Measurements from ENCODE around the gene OCIAD2.
A peak's percentile ranks its signal among the peaks of the same experiment; 100 is the strongest.
"Not testable (repeated sequence)": the region's sequence is repeated elsewhere in the genome, so short reads cannot be mapped to it uniquely, and the experiment has no call there.

OCIAD2 gene, protein sequence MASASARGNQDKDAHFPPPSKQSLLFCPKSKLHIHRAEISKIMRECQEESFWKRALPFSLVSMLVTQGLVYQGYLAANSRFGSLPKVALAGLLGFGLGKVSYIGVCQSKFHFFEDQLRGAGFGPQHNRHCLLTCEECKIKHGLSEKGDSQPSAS

DNA sequence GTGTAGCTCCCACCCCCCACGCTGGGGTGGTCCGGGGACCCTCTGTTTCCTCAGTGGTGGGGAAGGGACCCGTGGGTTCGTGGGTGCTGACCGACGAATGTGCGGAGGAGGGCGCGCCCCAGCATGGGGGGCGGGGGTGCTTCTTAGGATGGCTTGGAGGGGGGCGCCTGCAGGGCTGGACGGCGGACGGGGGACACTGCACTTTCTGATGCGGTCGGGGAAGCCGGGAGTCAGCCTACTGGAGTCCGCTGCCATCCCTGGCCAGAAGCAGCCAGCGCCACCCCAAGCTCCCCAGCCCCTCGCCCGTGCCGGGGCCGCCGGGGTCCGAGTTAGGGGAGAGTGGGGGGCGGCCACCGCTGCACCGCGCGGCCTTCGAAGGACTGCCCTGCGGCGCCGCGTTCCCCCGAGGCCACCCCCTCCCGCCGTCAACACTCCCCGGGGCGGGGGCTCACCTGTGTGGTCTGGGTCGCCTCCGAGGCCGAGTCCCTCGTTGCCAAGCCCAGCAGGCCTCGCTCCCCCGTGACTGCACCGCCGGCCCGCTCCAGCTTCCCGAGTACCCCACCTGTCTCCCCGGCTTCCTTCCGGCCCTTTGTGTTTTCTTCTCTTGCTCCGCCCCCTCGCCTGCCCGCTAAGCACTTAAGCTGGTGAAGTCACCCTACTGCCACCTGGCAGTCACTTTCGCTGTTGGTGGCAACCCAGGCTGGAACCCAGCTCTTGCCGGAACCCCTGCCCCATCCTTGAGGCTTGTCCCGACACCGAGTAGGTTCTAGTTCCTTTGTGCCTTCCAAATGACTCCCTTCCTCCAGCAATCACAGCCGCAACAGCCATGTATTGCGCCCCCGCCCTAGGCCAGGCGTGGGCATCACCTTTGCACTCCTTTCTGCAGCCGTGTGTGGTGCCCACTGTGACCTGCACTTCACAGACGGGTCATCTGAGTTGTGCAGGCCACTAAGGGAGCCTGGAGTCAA, at the start of gene OCIAD2:
Gene OCIAD2, minus strand, starts transcription at position 569 of the 968 bp plus-strand sequence. CDS start 2,225 bp downstream, outside the sequence.
- peak; percentile 94 for DNase-seq

DNA sequence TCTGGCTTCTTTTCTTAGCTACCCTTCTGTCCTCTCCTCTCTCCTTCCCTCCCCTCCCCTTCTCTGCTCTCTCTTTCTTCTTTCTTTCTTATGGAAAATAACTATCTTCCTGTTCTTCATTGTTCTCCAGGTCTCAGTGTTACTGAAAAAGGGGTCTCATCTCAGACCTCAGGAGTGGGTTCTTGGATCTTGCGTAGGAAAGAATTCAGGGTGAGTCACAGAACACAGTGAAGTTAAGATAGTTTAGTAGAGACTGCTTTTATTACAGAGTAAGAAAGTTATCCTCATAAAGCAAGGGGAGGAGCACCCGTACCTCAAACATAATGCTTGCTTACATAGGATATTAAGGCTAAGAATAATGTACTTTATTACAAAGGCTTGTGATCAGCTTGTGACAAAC, 47.7 kb upstream of the OCIAD2 start:
- no peak for DNase-seq

DNA sequence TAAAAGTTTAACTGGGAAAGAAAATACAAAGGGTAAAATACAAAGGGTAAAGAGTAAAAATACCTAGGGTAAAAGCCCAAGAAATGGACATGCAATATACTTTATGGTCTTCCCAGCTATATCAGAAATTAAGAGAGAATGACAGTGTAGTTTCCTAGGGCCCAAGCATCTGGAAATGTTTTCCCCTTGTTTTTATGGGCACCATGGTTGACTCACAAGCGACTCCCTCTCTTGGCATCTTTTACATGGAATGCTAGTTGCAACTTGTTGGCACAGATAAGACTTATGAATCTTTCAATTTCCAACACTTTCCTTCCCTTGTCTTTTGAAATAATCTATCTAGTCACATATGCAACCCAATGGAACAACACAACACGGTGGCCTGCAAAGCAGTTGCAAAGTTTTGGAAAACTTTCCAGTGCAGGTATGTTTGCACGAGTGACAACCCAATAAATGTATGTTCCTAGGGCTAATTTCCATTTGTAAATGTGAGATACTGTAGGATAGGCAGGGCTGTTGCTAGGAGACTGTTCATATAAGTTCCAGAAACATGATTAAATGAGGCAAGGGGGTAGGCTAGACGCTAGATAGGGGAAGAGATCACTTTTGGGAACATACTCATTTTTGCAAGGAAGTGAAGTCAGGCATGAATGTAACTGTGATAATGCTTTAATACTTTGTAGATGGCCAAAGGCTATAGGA, 43.1 kb upstream of the OCIAD2 start:
- DNase-seq: no peak

DNA sequence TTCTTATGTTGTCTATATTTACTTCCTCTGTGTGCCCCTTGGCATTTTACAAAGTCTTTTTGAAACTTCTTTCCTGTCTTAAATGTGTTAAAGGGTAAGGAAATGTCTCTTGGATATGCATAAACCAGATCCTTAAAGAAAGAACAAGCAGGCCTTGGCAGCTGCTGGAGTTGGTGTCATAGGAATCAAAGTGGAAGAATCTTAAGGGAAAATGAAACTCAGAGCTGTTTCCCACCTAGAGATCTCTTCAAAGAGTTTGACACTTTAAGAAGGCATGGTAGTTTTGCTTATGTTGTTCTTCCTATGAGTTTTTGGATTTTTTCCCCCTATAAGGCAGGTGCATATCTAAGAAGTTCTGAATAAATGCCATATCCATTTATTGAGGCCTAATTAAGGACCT, 42.5 kb upstream of the OCIAD2 start:
- no peak for DNase-seq

DNA sequence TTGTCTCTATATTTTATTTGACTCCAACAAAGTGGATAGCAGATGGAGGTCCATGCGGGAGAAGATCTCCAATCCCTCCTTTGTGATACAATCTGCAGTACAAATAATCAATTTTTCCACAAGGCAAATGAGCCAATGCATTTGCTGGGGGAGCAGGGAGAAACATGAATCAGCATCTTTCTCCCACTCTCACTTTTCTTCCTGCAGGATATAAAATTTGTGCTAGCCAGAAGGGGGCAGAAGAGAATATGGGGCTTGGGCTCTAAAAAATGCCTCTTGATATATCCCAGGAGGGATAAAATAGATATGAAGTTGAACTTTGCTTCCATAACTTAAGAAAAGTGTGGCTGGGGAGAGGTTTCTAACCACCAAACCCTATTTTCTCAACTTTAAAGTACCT, 41.2 kb upstream of the OCIAD2 start:
- DNase-seq: no peak

DNA sequence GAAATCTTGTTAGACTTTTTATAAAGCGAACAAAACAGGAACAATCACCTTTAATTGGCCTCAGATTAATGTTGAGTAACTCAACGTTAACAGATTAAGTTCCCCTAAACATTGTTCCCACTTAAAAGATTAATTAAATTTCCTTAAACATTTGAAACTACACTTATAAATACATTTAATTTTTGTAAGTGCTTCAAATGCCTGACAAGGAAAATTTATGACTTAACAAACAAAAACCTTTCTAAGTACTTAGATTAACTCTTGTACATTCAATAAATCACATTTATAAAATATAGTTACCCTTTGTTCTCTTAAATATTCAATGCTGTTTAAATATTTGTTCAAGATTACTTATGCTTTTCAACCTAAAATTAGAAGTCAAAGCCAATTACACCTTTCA, 39.4 kb upstream of the OCIAD2 start:
- peak; percentile 14 for DNase-seq

DNA sequence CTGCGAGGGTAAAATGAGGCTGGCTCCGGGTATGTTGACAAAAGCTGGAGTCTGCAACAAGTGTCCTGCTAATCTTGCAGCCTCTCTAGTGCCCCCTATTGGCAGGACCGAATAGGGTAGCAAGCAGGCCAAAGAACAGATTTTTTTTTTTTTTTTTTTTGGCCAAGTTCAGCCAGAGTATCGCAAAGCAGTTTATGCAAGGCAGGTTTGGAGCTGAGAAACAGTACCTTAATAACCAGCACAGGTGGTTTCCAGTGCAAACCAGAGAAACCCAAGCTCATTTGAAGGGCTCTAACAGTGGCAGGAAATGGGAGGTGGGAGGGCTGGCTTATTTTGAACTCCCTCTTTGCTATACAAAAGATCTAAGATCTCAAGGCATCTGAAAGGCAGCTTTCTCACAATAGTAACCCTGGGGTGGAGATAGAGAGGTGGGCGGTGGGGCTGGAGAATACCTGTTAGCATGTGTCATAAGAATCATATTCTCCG, 38.2 kb upstream of the OCIAD2 start:
- DNase-seq: no peak

DNA sequence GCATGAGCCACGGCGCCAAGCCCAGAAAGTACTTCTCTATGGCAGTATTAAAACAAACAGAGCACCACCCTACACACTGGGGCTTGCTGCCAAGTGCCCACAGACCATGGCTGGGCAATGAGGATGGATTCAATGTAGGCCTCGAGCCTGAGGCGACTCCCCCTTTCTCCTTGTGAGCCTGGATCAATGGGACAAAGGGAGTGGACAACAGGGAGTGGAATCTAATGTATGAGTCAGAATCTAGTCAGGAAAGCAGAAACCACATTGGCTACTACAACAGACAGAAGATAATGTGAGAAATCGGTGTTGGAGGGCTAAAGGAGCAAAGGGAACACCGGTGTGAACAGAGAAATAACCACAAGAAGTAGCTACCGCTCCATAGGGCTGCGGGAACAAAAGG, 37.7 kb upstream of the OCIAD2 start:
- no peak for DNase-seq

DNA sequence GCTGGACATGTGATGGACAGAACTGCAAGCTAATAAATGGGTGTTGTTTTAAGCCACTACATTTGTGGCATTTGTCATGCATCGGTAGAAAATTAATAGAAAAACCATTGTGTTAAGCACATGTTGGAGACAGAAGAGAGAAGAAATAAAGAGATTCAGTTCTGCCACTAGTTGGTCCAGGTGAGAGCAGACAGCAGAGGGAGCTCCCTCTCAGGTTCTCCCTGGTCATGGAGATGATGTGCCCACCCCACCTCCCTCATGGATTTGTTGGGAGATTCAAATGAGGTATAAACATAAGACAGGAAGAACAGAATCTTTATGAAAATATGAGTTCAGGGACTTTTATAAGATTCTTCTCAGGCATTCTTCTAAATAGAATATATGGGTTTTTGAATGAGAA, 36.8 kb upstream of the OCIAD2 start:
- no peak for DNase-seq

DNA sequence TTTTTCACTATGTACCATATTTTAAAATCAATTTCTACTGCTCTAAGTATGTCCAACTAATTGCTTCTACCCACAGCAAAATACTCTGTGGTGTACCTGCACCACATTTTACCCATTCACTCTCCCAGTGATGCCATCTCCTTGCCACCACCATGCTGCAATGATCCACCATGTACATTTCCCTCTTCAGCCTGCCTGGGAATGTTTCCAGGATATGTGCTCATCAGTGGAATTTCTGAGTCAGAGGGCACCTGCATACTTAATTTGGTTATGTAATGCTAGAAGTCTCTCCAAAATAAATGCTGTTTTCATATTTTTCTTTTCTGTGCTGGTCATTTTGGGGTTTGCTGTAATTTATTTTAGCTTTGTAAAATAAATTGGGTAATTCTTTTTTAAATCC, 33.2 kb upstream of the OCIAD2 start:
- no peak for DNase-seq

DNA sequence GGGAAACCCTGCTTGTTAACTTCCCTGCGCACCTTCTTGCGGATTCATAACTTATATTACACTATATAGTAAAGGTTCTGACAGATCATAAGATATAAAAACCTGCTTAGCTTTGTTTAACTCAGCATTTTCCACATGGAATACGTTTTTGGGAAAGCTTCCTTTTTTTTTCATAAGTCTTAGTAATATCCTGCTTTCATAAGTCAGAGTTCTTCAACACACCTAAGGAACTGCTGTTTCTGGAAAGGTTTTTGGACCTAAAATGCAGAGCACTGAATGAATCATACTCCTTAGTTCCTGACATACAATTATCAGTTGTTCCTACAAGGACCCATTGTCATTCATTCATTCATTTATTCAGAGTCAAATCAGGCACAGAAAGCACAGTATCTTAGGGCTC, 32.3 kb upstream of the OCIAD2 start:
- DNase-seq: no peak

DNA sequence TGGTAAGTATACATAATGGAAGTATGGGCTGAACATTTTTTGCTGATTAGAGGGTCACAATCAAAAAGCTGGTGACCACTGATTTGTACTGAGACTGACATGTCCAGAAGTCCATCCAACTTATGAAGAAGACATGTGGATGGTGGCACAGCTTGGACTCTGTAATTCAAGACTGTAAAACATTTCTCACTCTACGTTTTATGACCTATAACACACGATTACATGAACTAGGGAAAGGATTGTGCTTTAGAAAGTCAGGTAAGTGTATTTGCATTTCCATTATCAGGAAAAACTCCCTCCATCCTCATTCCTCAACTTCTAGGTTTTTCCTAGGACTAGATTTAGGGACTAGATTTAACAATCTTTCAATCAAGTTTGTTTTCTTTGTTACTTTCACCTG, 30.5 kb upstream of the OCIAD2 start:
- DNase-seq: no peak

DNA sequence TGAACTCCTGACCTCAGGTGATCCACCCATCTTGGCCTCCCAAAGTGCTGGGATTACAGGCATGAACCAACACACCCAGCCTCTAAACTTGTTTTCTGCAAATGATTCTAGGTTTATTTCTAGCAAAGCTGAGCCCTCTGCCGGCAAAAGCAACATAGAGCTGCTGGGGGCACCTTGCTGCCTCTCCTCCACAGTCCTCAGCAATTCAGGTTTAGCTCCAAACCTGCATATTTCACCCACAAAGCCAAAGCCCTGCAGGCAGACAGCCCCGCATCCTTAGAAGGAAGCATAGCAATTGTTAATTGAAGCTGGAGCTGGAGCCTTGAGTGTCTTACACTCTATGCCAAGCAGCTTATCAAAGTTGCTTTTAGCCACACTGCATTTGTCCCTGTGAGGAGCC, 24.9 kb upstream of the OCIAD2 start:
- DNase-seq: no peak

DNA sequence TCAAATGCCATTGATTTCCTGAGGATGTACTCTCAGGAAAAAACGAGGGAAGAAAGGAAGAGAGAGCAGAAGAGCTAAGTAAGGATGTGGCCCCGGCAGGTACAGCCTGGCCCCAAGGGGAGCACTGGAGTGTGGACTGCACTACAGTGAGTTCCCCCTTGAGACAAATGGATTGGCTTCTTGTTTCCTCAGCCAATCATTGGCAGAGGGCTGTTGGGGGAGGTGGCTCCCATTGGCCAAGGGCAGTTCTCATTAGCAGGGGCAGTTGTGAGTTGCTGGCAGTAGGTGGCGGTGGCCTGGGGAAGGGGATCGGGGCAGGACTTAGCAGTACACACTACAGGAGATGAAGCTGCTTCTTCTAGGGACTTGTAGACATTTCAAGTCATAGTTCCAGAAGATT, 24.1 kb upstream of the OCIAD2 start:
- peak; percentile 4 for DNase-seq

DNA sequence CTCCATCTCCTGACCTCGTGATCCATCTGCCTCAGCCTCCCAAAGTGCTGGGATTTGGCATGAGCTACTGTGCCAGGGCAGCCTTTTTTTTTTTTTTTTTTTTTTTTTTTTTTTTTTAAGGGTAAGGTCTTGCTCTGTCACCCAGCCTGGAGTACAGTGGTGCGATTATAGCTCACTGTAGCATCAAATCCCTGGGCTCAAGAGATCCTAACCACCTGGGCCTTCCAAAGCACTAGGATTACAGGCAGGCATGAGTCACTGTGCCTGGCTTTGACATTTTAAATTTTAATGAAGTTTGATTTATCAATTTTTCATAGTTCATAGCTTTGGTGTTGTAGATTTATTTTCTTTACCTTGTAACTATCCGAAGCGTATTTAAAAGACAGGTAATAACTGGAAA, 17.8 kb upstream of the OCIAD2 start:
- DNase-seq: no peak

DNA sequence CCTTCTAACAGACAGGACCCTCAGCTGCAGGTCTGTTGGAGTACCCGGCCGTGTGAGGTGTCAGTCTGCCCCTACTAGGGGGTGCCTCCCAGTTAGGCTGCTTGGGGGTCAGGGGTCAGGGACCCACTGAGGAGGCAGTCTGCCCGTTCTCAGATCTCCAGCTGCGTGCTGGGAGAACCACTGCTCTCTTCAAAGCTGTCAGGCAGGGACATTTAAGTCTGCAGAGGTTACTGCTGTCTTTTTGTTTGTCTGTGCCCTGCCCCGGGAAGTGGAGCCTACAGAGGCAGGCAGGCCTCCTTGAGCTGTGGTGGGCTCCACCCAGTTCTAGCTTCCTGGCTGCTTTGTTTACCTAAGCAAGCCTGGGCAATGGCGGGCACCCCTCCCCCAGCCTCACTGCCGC, 16.5 kb upstream of the OCIAD2 start:
- DNase-seq: not testable (repeated sequence)

DNA sequence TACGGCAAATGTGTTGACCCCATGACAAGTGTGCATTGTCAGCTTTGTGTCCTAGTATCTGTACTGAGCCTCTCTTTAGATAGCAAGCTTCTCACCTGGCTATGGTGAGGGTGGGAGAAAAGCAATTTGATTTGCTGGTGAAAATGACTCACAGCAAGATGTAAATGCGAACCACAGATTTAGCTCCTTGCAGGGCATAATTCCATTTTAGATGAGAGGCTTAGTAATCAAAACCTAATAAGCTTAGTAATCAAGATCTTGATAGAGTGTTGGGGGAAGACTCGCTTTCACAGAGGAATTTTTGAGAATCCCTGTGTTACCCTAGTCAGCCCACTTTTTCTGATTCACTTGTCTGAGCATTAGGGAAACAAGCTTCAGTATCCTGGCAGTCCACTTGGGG, 7.7 kb upstream of the OCIAD2 start:
- no peak for DNase-seq

DNA sequence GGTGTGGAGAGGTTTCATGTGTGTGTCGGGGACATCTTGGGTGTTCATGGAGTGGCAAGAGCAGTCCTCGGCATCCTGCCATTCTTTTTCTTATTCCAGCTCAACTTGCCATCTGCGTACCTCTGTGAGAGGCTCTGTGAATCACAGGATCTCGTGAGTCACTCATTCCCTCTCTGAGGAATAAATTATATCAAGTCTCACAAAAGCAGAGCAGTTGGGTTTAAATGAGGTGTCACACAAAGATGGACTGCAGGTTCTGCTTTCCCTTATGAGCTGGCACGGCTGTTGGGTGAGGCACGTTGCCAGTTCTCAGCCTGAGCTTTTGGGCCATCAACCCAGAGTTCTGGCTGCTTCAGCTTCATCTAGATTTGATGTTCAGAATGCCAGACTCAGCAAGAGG, 6.8 kb upstream of the OCIAD2 start:
- DNase-seq: no peak

DNA sequence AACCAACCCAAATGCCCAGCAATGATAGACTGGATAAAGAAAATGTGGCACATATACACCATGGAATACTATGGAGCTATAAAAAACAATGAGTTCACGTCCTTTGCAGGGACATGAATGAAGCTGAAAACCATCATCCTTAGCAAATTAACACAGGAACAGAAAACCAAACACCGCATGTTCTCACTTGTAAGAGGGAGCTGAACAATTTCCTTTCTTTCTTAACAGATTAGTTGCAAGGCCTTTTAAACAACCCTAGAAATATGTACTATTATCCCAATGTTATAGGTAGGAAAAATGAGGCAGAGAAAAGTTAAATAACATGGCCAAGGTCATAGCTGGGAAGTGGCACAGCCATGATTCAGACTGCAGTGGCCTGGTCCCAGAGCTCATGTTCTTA, 5.8 kb upstream of the OCIAD2 start:
- no peak for DNase-seq

DNA sequence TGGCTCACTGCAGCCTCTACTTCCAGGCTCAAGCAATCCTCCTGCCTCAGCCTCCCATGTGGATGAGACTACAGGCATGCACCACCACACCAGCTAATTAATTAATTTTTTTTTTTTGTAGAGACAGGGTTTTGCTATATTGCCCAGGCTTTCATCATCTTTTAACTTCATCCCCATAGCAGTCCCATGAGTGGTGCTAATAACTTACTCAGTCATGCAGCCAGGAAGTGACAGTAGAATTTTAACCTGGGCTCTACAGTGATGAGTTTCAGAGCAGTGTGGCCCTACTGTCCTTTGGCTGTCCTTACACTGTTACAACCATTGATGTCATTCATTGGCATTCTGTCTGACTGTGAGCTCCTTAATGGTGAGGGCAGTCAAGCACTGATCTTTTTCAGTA, 3.9 kb upstream of the OCIAD2 start:
- DNase-seq: no peak

DNA sequence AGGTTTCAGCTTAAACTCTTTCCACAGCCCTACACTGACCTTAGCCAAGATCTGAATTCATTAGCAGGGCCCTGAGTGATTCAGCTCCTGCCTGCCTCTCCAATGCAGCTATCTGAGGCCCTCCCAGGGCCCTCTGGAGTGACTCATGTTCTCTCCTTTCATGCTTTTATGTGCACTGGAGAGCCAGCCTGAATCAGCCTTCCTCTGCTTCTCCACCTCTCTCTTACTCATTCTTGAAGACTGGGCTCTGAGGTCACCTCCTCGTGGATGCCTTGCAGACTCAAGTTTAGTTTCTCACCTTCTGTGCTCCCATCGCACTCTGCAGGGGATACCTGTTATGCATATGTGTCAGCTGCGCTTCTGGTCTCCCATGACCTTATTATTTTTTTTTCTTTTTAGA, 3.1 kb upstream of the OCIAD2 start:
- no peak for DNase-seq

DNA sequence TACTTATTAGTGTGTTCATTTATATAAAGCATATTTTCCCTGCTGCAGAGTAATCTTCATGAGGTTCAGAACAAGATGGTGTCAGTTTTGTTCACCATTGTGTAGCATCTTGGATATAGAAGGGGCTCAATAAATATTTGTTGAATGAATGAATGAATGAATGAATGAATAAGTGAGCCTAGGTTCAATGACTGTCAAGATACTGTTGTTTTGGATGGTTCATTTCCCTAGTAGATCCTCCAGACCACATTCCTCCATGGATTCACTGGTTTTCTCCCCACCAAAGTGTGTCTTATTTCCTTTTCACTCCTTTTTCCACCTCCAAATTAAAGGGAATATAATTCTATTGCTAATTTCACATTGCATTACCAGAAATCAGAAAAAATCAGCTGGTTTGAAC, 2.1 kb upstream of the OCIAD2 start:
- DNase-seq: no peak

DNA sequence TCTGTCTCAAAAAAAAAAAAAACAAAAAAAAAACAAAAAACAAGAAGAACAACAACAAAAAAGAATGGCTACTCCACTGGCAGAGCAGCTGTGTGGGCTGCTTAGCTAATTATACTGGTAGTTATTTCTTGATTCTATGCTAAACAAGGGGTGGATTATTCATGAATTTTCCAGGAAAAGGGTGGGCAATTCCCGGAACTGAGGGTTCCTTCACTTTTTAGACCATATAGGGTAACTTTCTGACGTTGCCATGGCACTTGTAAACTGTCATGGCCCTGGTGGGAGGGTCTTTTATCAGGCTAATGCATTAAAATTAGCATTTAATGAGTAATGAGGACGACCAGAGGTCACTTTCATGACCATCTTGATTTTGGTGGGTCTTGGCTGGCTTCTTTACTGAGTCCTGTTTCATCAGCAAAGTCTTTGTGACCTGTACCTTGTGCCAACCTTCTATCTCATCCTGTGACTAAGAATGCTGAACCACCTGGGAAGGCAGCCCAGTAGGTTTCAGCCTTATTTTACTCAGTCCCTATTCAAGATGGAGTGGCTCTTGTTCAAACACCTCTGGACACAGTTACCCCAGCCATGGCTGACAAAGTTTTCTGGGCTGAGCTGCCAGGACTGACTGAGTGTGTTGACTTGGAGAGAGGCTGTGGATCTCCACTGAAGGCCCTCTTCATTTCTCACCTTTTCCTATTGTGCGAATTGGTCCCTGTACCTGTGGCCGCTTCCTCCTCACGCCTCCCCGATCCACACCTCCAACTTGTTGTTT, 1.3 kb upstream of the OCIAD2 start:
- DNase-seq: no peak

All from NCI-H1436 (cell line).